Ectodermal cell (in vitro differentiated cells): ENCODE data around the gene G6PC1.
"Not testable (repeated sequence)": the region's sequence is repeated elsewhere in the genome, so short reads cannot be mapped to it uniquely, and the experiment has no call there.

Source experiments
- H3K27ac ChIP-seq: 2 replicates; pipeline ENCODE4 v1.7.0; 2013; ENCODE audit warnings: mild to moderate bottlenecking, low read depth, low read length; ENCODE audit not compliant: insufficient read depth, poor library complexity, severe bottlenecking
- H3K27me3 ChIP-seq: 2 replicates; pipeline ENCODE4 v1.7.0; 2013; ENCODE audit warnings: mild to moderate bottlenecking, low read length; ENCODE audit not compliant: insufficient read depth, control insufficient read depth, poor library complexity, severe bottlenecking
- H3K36me3 ChIP-seq: one replicate; pipeline ENCODE4 v1.7.0; 2013; ENCODE audit warnings: low read length; ENCODE audit not compliant: control insufficient read depth, insufficient read depth
- H3K4me1 ChIP-seq: one replicate; pipeline ENCODE4 v1.7.0; 2013; ENCODE audit warnings: low read length; ENCODE audit not compliant: control insufficient read depth, insufficient read depth
- H3K4me3 ChIP-seq: 2 replicates; pipeline ENCODE4 v1.7.0; 2013; ENCODE audit warnings: low read depth, low read length, control low read depth; ENCODE audit not compliant: insufficient read depth
- H3K9me3 ChIP-seq: 2 replicates; pipeline ENCODE4 v1.7.0; 2013; ENCODE audit warnings: mild to moderate bottlenecking, low read length, moderate library complexity; ENCODE audit not compliant: control insufficient read depth
- WGBS, 2 experiments: methylation state at CpG; one replicate each; pipeline ENCODE4 v1.1.7; 2013; ENCODE audit warnings: missing lambda C conversion rate in 2 of 2; 5-methylcytosine and 5-hydroxymethylcytosine counted together

The G6PC1 gene

GRCh38 chr17:42918902-42919521 is 18.4 kb downstream of the G6PC1 start:
- 85 to 94% methylated on average over 2 to 3 of the region's 3 CpGs for WGBS, 2 experiments
- Histone ChIP-seq H3K4me3 (no peak overlapping the region), H3K4me1 (no peaks in the 10 kb centered on the region), H3K36me3 (no peaks in the 10 kb centered on the region), H3K27me3 (no peaks in the 10 kb centered on the region), H3K27ac (no peak overlapping the region), H3K9me3 (no peaks in the 10 kb centered on the region)

GRCh38 chr17:42919522-42920077 is 19.0 kb downstream of the G6PC1 start:
- H3K36me3 ChIP-seq, H3K9me3 ChIP-seq, H3K4me3 ChIP-seq, H3K27ac ChIP-seq, H3K4me1 ChIP-seq, H3K27me3 ChIP-seq: not testable (repeated sequence)
- 88 to 90% methylated on average over 10 of the region's 10 CpGs for whole genome bisulfite sequencing, 2 experiments

GRCh38 chr17:42920106-42920900 is 19.7 kb downstream of the G6PC1 start:
- Histone ChIP-seq H3K4me3 (no peak overlapping the region), H3K27me3 (no peaks in the 10 kb centered on the region), H3K9me3 (no peaks in the 10 kb centered on the region), H3K36me3 (no peaks in the 10 kb centered on the region), H3K4me1 (no peaks in the 10 kb centered on the region), H3K27ac (no peak overlapping the region)
- WGBS, 2 experiments = 82 to 87% methylated on average over 10 of the region's 10 CpGs

GRCh38 chr17:42920922-42921321 is 20.3 kb downstream of the G6PC1 start:
- H3K4me3 ChIP-seq = no peak overlapping the region
- no peaks in the 10 kb centered on the region for H3K27me3 ChIP-seq
- no peaks in the 10 kb centered on the region for H3K9me3 ChIP-seq
- WGBS, 2 experiments = 69 to 73% methylated on average over 3 of the region's 3 CpGs
- no peak overlapping the region for H3K27ac ChIP-seq
- H3K4me1 ChIP-seq = no peaks in the 10 kb centered on the region
- H3K36me3 ChIP-seq = no peaks in the 10 kb centered on the region

- 84 to 88% methylated on average over 7 of the region's 7 CpGs for WGBS, 2 experiments
- H3K27ac ChIP-seq = no peak overlapping the region
- H3K4me1 ChIP-seq = no peaks in the 10 kb centered on the region
- no peak overlapping the region for H3K4me3 ChIP-seq
- no peaks in the 10 kb centered on the region for H3K36me3 ChIP-seq
- no peaks in the 10 kb centered on the region for H3K27me3 ChIP-seq
- H3K9me3 ChIP-seq = no peaks in the 10 kb centered on the region
These were observed 21.7 kb downstream of the G6PC1 start for GRCh38 chr17:42922294-42922693.

GRCh38 chr17:42923472-42923871 is 22.9 kb downstream of the G6PC1 start:
- H3K4me1 ChIP-seq, H3K36me3 ChIP-seq, H3K27me3 ChIP-seq, H3K9me3 ChIP-seq, H3K4me3 ChIP-seq, H3K27ac ChIP-seq: not testable (repeated sequence)
- WGBS, 2 experiments = 90 to 92% methylated on average over 7 of the region's 7 CpGs

DNA sequence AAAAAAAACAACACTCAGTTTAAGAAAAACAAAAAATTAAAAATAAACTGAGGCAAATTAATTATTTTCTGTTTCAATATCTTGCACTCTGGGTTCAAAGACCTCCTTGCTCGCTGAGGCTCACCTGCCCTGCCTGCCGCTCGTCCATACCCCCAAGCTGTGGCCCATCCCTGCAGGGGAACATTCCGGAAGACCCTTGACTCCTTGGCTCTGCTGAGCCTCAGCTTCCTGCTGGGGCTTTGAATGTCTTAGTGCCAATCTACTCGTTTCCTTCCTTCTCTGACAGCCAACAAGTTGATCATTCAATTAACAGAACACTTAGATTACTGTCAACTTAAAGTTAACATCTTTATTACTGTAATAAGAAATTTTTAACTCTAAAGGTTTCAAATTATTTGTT is 24.3 kb downstream of the G6PC1 start:
- H3K9me3 ChIP-seq = no peaks in the 10 kb centered on the region
- no peaks in the 10 kb centered on the region for H3K36me3 ChIP-seq
- no peaks in the 10 kb centered on the region for H3K4me1 ChIP-seq
- no peak overlapping the region for H3K27ac ChIP-seq
- no peak overlapping the region for H3K4me3 ChIP-seq
- H3K27me3 ChIP-seq = no peaks in the 10 kb centered on the region
- 22 to 23% methylated on average over 5 of the region's 5 CpGs for WGBS, 2 experiments

- H3K27ac ChIP-seq = no peak overlapping the region
- no peak overlapping the region for H3K4me3 ChIP-seq
- H3K27me3 ChIP-seq = no peaks in the 10 kb centered on the region
- no peaks in the 10 kb centered on the region for H3K9me3 ChIP-seq
- 75 to 79% methylated on average over 9 of the region's 9 CpGs for WGBS, 2 experiments
- H3K4me1 ChIP-seq = no peaks in the 10 kb centered on the region
- no peaks in the 10 kb centered on the region for H3K36me3 ChIP-seq
These were observed 28.3 kb downstream of the G6PC1 start for GRCh38 chr17:42928714-42929496.

DNA sequence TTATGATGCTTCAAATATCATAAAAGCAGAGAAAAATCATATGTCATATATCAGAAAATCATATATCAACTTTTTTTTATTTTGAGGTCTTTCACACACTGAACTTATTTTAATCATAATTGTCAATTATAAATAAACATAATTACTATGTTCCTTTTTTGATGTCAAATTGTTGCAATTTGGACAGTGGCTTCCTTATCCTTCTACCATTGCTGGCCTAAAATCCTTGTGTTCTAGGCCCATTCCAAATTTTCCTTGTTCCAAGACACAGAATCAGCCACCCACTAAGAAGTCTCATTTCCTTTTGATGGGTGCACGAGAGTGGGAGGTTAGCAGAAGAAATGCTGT is 28.9 kb downstream of the G6PC1 start:
- Histone ChIP-seq H3K9me3 (no peaks in the 10 kb centered on the region), H3K4me1 (no peaks in the 10 kb centered on the region), H3K4me3 (no peak overlapping the region), H3K27ac (no peak overlapping the region), H3K36me3 (no peaks in the 10 kb centered on the region), H3K27me3 (no peaks in the 10 kb centered on the region)
- 92 to 100% methylated on average over 1 of the region's 1 CpG for WGBS, 2 experiments
